Activated CD4-positive, alpha-beta T cell treated with anti-CD3 and anti-CD28 coated beads for 4 hours (primary cell): ENCODE results near the gene GALK2.
"Not testable (repeated sequence)": the region's sequence is repeated elsewhere in the genome, so short reads cannot be mapped to it uniquely, and the experiment has no call there.

Experiments
- DNase-seq, 2 donors: peaks; one replicate each; pipeline ENCODE4 v3.0.0-alpha.2; 2020

The GALK2 gene

GRCh38 chr15:49168016-49168415, 2.0 kb upstream of the GALK2 start:
- DNase-seq, result no peak

DNA sequence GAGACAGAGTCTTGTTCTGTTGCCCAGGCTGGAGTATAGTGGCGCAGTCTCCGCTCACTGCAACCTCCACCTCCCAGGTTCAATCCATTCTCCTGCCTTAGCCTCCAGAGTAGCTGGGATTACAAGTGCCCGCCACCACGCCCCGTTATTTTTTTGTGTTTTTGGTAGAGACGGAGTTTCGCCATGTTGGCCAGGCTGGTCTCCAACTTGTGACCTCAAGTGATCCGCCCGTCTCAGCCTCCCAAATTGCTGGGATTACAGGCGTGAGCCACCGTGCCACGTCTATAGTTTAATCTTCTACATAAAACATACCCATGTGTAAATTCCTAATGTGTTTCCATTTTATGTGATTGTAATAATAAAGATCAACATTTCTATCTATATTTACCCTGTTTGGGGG, 1.7 kb downstream of the GALK2 start:
- DNase-seq, result no peak

DNA sequence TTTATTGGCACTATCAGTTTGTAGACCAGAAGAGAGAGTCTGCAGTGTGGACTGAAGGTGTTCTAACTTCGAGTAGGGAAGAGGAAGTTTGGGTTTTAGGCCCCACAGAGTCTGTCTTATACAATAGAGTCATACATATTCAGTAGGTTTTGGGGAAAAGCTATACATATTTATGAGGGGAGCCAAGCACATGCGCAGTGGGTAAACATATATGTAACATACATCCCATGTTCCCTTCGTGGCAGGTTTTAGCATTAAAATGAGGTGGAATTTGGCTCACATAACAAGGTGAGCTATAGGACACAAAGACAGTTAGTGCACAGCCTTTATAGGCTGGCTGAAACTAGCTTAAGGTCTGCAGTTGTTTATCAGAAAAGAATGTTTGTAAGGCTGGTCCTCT, 4.9 kb downstream of the GALK2 start:
- no peak for DNase-seq

DNA sequence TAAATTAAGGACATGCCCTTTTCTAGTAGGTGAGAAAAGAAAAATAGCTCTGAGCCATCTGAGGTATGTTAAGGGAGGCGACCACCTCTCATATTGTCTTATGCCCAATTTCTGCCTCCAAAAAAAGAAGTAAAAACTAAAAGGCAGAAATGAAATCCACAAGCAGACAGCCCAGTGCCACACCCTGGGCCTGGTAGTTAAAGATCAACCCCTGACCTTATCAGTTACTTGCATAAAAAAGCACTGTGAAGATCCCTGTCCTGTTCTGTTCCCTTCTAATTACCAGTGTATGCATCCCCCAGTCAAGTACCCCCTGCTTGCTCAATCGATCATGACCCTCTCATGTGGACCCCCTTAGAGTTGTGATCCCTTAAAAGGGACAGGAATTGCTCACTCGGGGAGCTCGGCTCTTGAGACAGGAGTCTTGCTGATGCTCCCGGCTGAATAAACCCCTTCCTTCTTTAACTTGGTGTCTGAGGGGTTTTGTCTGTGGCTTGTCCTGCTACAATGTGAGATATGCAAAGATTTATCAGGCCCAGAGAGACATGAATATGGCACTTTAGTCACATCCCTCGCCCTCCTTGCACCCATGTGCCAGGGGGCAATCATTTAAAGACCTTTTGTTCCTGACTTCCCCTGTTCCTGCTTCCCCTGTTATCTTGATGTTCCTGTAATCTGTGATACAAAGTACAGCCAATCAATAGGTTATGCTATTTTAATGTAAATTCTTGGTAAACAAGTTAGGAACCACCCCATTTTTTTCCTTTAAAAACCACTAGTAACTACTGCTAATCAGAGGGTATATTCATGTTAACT, 5.7 kb downstream of the GALK2 start:
- not testable (repeated sequence) for DNase-seq

- DNase-seq, result no peak
Observed at GRCh38 chr15:49178497-49178896, 8.4 kb downstream of the GALK2 start.

DNA sequence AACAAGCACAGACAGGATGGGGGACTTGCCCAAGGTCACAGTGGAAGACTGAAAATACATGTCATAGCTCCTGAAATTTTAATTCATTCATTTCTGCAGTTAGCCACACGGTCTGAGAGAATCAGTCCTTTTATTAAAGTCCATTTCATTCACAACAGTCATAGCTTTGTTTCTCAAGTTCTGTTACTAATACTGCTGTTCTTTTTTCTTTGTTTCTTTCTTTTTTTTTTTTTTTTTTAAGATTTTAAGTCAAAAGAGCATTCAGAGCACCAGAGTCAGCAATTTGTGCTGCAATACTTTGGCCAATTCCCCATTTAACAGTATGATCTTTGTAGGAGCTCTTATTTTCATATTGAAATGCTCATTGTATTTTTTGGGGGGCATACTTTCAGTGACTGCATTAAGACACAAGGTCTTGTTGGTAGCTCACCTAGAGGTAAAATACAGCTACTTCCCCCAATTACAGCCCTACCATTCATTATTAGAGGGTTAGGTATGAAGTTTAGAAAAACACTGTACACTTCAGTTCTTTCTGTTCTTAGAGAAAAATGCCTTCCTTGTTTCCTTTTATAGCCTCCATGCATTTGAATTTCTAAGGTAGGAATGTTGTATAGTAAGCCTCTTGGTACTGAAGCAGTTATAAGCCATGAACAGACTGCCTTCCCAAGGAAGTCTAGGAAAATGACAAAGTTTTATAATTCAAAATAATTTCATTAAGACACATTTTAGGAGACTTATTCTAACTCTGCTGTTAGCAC, 9.6 kb downstream of the GALK2 start:
- DNase-seq, result no peak

- no peak for DNase-seq
Observed at GRCh38 chr15:49182128-49182527, 12.1 kb downstream of the GALK2 start.

DNA sequence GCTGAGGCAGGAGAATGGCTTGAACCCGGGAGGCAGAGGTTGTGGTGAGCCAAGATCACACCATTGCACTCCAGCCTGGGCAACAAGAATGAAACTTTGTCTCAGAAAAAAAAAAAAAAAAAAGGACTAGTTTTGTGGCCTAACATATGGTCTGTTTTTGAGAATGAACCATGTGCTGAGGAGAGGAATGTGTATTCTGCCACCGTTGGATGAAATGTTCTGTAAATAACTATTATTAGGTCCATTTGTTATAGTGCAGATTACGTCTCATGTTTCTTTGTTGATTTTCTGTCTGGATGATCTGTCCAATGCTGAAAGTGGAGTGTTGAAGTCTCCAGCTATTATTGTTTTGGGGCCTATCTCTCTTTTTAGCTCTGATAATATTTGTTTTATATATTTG, 13.7 kb downstream of the GALK2 start:
- DNase-seq, result not testable (repeated sequence)

GRCh38 chr15:49185473-49185872, 15.4 kb downstream of the GALK2 start:
- no peak for DNase-seq

DNA sequence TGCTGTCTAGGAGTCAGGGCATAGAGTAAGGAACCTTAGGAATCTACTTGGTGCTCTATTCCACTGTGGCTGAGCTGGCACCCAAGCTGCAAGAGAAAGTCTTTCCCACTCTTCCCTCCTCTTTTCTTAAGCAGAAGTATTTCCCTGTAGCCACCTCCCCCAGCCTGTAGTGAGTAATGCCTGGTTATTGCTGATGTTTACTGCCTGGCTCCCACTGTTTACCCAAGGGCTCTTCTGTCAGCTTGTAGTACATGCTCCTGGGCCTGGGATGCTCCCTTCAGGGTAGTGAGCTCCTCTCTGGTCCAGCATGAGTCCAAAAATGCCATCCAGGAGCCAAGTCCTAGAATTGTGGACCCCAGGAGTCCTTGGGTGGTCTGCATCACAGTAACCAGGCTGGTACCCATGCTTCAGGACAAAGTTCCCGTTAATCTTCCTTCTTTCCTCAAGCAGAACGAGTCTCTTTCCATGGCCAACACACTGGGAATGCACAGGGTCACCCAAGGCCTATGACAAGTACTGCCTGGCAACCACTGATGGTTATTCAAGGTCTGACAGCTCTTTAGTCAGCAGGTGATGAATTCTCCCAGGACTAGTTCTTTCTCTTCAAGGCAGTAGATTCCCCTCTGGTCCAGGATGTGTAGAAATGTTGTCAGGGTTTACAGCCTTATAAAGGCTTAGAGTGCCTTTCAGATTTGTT, 17.6 kb downstream of the GALK2 start:
- no peak for DNase-seq

GRCh38 chr15:49188933-49189332, 18.9 kb downstream of the GALK2 start:
- DNase-seq, result no peak

- DNase-seq, result no peak
Observed at GRCh38 chr15:49189631-49190030, 19.6 kb downstream of the GALK2 start.

- DNase-seq, result no peak
Observed at GRCh38 chr15:49190586-49190985, 20.5 kb downstream of the GALK2 start.

DNA sequence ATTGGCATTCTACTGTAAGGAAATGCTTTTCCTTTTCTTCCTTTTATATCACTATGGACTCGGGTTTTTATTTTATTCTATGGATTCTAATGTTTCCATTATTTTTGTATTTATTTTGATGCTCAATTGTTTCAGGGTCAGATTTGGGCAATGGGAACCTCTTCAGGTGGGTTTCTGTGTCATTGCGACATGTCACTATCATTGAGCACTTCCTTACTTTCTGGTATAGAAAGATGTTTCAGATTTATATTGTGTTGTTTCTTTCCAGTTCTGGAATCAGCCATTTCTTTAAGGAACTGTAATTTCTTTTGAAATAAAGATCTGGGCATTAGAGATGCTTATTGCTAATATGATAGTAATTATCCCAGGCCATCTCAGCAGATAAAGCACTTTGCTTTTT, 21.8 kb downstream of the GALK2 start:
- DNase-seq, result no peak

- no peak for DNase-seq
Observed at GRCh38 chr15:49196856-49197255, 26.8 kb downstream of the GALK2 start.

DNA sequence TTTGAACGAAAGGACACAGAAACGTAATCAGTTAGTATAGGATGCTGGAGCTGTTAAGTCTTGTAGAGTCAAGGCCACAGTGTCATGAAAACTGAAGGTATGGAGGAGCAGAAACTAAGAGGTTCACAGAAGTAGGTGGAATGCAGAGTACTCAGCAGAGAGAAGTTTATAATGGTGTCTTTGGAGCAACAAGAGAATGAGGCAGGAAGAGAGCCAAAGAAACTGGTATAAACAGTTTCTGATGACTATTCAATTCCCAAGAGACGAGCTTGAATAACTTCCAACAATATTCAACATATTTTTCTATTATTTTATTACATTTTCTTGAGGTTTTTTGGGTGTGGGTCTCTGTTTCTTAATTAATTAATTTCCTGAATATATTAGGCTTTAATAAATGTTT, 29.6 kb downstream of the GALK2 start:
- no peak for DNase-seq

DNA sequence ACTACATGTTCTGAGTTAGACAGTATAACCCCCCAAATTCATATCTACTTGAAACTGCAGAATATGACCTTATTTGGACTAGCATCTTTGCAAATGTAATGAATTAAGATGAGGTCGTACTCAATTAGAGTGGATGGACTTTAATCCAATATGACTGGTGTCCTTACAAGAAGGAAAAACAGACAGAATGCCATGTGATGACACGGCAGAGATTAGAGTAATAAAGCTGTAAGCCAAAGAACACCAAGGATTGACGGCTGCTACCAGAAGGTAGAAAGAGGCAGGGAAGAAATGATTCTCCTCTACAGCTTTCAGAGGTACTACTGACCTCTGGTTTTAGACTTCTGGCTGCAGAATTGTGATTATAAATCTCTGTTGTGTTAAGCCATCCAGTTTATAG, 30.3 kb downstream of the GALK2 start:
- DNase-seq, result no peak

GRCh38 chr15:49208102-49208501, 38.1 kb downstream of the GALK2 start:
- not testable (repeated sequence) for DNase-seq

DNA sequence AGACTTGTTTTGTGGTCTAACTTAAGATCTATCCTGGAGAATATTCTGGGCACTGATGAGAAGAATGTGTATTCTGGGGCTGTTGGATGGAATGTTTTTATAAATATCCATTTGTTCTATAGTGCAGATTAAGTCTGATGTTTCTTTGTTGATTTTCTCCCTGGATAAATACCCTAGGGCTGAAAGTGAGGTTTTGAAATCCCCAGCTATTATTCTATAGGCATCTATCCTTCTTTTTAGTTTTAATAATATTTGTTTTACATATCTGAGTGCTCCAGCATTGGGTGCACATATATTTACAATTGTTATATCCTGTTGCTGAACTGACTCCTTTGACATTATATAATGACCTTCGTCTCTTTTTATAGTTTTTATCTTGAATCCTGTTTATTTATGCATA, 42.9 kb downstream of the GALK2 start:
- no peak for DNase-seq

GRCh38 chr15:49215768-49216739, 46.0 kb downstream of the GALK2 start:
- no peak for DNase-seq

DNA sequence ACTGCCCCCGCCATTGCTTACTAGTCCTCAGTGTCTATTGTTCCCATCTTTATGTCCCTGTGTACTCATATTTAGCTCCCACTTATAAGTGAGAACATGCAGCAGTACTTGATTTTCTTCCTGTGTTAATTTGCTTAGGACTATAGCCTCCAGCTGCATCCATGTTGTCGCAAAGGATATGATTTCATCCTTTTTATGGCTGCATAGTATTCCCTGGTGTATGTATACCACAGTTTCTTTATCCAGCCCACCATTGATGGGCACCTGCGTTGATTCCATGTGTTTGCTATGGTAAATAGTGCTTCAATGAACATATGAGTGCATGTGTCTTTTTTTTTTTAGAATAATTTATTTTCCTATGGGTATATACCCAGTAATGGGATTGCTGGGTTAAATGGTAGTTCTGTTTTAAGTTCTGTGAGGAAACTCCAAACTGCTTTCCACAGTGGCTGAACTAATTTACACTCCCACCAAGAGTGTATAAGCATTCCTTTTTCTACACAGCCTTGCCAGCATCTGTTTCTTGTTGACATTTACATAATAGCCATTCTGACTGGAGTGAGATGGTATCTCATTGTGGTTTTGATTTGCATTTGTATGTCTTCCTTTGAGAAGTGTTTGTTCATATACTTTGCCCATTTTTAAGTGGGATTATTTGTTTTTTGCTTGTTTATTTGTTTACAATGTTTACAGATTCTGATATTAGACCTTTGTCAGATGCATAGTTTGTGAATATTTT, 53.7 kb downstream of the GALK2 start:
- DNase-seq, result no peak
